Measurements from ENCODE around the gene PLXNA2. TPM values are rescaled to one million over a fixed set of nuclear protein-coding genes. Genes with fewer than 3 reads are reported as not detected.
A peak's percentile ranks its signal among the peaks of the same experiment; 100 is the strongest.

Gene PLXNA2
- total RNA-seq, 2 donors from 2014 or later: 7.3 to 8.9 TPM

DNA sequence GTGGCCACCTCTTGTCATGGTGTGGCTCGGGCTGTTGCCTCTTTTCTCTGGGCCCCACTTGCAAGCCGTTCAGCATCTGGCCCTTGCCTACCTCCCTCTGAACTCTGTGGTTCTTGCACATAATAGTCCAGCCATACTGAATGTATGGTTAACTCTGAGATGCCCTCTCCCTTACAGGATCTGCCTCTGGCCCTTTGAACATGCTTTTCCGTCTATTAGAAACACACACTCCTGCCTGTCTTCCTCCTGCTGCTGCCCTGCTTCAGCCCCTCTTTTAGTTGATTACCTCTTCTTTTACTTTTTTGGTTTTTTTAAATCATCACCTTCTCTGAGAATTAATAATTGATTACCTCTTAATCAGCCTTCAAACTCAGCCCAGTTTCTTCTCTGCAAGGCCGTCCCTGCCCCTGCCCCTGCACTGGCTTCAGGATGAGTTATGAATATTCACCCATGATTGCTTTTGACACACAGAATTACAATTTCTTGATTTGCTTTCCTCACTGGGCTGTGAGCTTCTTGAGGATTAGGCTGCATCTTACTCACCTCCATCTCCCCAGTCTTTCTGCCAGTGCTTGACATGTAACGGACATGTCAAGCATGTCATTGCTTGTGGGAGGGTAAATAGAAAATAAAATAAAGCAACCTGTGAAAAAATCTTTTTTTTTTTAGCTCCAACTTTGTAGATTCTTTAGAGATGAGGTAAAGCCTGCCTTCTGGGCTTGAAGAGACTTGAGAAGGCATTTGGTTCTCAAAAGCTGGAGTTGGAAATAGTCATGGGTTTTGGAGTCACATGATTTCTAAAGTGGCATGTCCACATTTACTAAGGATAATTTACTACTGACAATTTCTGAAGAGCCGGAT lies 158.3 kb downstream of the PLXNA2 start:
- no peaks in the 10 kb centered on the region for H3K9me3 ChIP-seq
- no peak for DNase-seq (ENCODE audit: low spot score)
- H3K27ac ChIP-seq: peak overlapping the region; percentile 1 to 38
- H3K4me1 ChIP-seq (replicated peaks): no peaks in the 10 kb centered on the region
- no peaks in the 10 kb centered on the region for H3K27me3 ChIP-seq (replicated peaks; ENCODE audit: insufficient read depth)
- intact Hi-C loops (cut with DNase I): no loop called here
- H3K36me3 ChIP-seq: no peaks in the 10 kb centered on the region
- TF ChIP-seq POLR2A (IDR thresholded peaks at IDR 0.05) (no peak), POLR2AphosphoS5 (IDR thresholded peaks at IDR 0.05) (no peak)
- TF ChIP-seq, protein P1, sequence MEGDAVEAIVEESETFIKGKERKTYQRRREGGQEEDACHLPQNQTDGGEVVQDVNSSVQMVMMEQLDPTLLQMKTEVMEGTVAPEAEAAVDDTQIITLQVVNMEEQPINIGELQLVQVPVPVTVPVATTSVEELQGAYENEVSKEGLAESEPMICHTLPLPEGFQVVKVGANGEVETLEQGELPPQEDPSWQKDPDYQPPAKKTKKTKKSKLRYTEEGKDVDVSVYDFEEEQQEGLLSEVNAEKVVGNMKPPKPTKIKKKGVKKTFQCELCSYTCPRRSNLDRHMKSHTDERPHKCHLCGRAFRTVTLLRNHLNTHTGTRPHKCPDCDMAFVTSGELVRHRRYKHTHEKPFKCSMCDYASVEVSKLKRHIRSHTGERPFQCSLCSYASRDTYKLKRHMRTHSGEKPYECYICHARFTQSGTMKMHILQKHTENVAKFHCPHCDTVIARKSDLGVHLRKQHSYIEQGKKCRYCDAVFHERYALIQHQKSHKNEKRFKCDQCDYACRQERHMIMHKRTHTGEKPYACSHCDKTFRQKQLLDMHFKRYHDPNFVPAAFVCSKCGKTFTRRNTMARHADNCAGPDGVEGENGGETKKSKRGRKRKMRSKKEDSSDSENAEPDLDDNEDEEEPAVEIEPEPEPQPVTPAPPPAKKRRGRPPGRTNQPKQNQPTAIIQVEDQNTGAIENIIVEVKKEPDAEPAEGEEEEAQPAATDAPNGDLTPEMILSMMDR (IDR thresholded peaks at IDR 0.05): no peak
- 69% methylated on average over 6 of the region's 6 CpGs for WGBS
- no peak overlapping the region for H3K4me3 ChIP-seq

DNA sequence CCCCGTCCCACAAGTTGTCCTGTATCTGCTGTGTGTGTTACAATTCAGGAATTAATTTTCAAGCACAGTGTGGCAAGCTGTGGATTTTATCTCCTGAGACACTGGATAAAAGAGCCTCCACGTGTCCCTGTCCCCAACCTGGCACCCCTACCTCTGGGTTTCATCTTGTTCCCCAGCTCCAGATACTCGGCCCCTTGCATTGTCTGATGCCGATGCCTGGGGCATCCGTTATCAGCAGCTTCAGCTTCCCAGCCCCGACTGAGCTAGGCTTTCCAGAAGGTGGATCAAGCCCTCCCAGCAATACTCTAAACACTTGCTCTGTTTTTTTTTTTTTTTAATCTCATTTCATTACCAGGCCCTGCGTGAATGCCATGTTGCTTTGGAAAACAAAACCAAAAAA lies 159.4 kb downstream of the PLXNA2 start:
- Histone ChIP-seq H3K27me3 (replicated peaks; ENCODE audit: insufficient read depth) (no peaks in the 10 kb centered on the region), H3K4me1 (replicated peaks) (no peaks in the 10 kb centered on the region), H3K27ac (no peak overlapping the region), H3K4me3 (no peak overlapping the region), H3K9me3 (no peaks in the 10 kb centered on the region), H3K36me3 (no peaks in the 10 kb centered on the region)
- TF ChIP-seq POLR2AphosphoS5 (IDR thresholded peaks at IDR 0.05) (no peak), POLR2A (IDR thresholded peaks at IDR 0.05) (no peak)
- TF ChIP-seq, protein P1 (IDR thresholded peaks at IDR 0.05): no peak
- intact Hi-C loops (cut with DNase I): no loop called here
- 89% methylated on average over 7 of the region's 7 CpGs for WGBS
- DNase-seq (ENCODE audit: low spot score): no peak

- H3K4me3 ChIP-seq: no peak overlapping the region
- H3K9me3 ChIP-seq: no peaks in the 10 kb centered on the region
- WGBS: 95% methylated on average over 16 of the region's 16 CpGs
- intact Hi-C loops (cut with DNase I): no loop called here
- no peak overlapping the region for H3K27ac ChIP-seq
- no peaks in the 10 kb centered on the region for H3K36me3 ChIP-seq
- TF ChIP-seq, protein P1 (IDR thresholded peaks at IDR 0.05): no peak
- TF ChIP-seq POLR2AphosphoS5 (IDR thresholded peaks at IDR 0.05) (no peak), POLR2A (IDR thresholded peaks at IDR 0.05) (no peak)
- H3K4me1 ChIP-seq (replicated peaks): no peaks in the 10 kb centered on the region
- no peaks in the 10 kb centered on the region for H3K27me3 ChIP-seq (replicated peaks; ENCODE audit: insufficient read depth)
- no peak for DNase-seq (ENCODE audit: low spot score)
Measured at GRCh38 chr1:208084220-208084619, 160.0 kb downstream of the PLXNA2 start.

- no peaks in the 10 kb centered on the region for H3K9me3 ChIP-seq
- intact Hi-C loops (cut with DNase I): no loop called here
- WGBS: 100% methylated on average over 2 of the region's 2 CpGs
- H3K36me3 ChIP-seq: no peaks in the 10 kb centered on the region
- no peak overlapping the region for H3K27ac ChIP-seq
- DNase-seq (ENCODE audit: low spot score): no peak
- TF ChIP-seq, protein P1 (IDR thresholded peaks at IDR 0.05): no peak
- TF ChIP-seq POLR2AphosphoS5 (IDR thresholded peaks at IDR 0.05) (no peak), POLR2A (IDR thresholded peaks at IDR 0.05) (no peak)
- H3K4me1 ChIP-seq (replicated peaks): no peaks in the 10 kb centered on the region
- no peak overlapping the region for H3K4me3 ChIP-seq
- no peaks in the 10 kb centered on the region for H3K27me3 ChIP-seq (replicated peaks; ENCODE audit: insufficient read depth)
Measured at GRCh38 chr1:208083715-208084085, 160.5 kb downstream of the PLXNA2 start.
